ENCODE data around the gene TSPAN18.

TSPAN18 gene

DNA sequence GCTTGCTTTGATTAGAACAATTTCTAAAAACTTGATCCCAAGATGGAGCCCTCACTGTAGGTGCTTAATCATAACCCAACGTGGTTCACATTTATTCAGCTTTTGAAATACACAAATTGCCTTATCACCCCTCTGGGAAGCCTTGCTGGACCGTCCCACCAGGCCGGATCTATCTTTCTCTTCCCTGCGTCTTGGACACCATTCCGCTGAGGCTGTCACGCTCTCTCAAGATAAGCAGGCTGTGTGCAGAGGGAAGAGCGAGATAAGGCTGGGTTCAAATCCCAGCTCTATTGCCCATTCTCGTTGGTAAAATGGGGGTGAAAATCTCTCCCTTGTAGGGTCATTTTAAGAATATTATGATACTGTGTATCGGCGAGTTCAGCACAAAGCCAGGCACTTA lies 244.4 kb downstream of the TSPAN18 start:
- DNase-seq: no peak

- no peak for DNase-seq
Observed at GRCh38 chr11:44972746-44973435, 246.1 kb downstream of the TSPAN18 start.

GRCh38 chr11:44973632-44974401 lies 247.1 kb downstream of the TSPAN18 start:
- no peak for DNase-seq

DNA sequence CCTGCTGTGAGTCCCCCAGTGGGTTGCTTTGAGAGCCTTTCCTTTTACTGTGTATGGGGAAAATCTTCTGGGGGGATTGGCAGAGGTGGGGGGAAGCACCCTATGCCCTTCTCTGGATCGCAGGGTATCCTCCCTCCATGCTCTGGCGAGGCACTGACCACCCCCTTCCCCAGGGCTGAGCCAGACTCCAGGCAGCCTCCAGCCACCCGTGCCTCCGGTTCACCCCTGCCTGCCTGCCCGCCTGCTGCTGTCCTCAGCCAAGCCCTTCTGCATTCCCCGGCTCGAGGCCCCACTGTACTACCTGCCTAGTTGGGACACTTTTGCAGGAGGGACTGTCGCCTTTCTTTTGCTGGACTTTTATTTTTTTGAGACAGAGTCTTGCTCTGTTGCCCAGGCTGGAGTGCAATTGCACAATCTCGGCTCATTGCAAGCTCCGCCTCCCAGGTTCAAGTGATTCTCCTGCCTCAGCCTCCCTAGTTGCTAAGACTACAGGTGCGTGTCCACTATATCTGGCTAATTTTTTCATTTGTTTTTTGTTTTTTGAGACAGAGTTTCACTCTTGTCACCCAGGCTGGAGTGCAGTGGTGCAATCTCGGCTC lies 247.7 kb downstream of the TSPAN18 start:
- DNase-seq: no peak

DNA sequence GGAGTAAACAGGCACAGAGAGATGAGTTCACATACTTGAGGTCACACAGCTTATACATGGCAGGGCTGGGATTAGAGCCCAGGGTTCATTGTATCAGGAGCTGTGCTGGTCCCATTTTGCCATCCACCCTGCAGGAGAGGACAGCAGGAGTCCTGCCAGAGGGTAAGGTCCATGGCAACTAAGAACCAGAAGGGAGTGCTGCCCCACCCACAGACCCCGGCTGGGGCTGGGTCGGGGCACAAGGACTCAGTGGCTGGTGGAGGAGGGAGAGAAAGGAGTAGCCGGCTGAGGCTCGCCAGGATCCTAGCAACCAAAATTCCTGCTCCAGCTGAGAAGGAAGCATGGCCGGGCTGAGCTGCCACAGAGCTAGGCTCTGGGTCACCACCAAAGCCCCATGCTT lies 249.8 kb downstream of the TSPAN18 start:
- DNase-seq: no peak

DNA sequence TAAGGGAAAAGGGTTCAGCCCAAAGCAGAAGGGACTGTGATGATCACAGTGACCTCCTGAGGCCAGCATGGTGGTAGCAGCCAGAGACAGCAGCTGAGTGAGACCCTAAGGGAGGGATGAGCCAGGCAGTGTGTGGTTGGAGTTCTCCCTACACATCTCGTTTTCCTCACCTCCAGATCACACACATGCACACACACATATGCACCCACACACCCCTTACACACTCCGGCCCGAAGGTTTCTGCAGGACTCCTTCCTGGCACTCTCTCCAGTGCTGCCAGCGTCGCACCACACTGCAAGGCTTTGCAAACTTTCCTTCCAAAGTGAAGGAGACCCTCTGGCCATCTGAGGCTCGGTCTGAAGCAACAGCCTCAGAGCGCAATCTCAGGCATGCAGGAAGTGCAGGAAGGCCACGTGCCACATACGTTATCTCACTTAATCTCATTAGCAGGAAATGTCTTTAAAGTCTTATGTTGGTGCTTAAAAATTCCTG lies 250.8 kb downstream of the TSPAN18 start:
- peak; percentile 32 for DNase-seq

GRCh38 chr11:44978274-44978960 lies 251.7 kb downstream of the TSPAN18 start:
- DNase-seq: no peak

DNA sequence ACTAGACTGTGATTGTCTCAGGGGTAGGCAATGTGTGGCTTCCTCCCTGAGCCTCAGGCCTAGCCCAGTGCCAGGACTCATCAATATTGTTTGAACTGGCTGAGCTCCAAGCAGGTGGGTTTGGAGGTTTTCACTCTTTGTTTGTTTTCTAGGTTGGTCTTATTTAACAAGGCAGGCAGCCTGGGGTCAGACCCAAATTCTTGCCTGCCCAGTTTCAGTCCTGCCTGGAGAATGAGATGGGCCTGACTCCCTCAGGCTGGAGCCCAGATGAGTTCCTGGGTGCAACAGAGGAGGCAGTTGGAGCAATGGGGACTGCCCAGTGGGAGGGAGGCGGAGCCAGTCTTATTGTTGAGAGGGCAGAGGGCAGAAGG lies 252.2 kb downstream of the TSPAN18 start:
- no peak for DNase-seq

DNA sequence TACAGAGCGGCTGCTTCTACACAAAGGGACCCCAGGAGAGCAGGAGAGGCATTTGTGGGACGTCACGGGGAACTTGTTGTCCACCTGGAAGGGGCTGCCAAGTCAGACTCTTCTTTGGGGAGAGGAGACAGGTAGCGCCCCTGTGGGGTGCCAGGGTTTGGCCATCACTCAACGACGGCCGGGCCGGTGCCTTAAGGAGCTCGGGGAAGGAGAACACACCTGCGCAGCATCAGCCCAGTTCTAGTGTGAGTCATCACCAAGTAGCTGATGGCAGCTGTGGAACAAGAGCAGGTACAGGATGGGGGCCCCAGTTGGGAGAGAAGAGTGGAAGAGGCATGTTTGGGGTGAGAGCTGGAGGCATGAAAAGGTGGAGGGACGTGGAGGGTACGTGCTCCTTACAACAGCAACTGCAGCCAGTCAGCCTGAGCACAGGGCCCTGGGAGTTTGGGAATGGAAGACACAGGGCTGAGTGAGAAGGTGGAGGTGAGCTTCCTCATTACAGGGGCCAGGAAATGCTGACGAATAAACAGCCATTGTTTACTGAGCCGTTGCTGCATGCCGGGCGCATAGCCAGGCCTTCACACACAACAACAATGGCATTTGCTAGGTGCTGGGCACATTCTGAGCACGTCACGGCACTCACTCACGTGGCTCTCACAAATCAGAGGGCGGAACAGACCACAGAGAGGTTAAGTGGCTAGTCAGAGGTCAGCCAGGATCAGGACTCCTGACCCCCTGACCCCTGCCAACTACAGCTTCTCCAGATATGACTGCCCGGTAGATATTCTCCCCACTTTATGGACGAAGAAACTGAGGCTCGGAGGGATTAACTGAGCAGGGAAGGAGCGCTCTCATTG lies 253.0 kb downstream of the TSPAN18 start:
- no peak for DNase-seq

GRCh38 chr11:44980533-44981427 lies 254.0 kb downstream of the TSPAN18 start:
- no peak for DNase-seq
